HepG2 (cell line): ENCODE measurements around the gene TMEM132D.

Experiments
- HCFC1 ChIP-seq: fragments of 150-350 bp; IDR thresholded peaks from 2 replicates; pipeline ENCODE4 v1.6.1; 2014; ENCODE audit warnings: low read depth, low read length
- TF ChIP-seq, protein P1 (sequence below): sonication (generic); formaldehyde crosslinking; IDR thresholded peaks from 2 replicates; pipeline ENCODE4 v1.4.0; 2020; ENCODE audit warnings: mild to moderate bottlenecking, missing genetic modification reagents

DNA sequence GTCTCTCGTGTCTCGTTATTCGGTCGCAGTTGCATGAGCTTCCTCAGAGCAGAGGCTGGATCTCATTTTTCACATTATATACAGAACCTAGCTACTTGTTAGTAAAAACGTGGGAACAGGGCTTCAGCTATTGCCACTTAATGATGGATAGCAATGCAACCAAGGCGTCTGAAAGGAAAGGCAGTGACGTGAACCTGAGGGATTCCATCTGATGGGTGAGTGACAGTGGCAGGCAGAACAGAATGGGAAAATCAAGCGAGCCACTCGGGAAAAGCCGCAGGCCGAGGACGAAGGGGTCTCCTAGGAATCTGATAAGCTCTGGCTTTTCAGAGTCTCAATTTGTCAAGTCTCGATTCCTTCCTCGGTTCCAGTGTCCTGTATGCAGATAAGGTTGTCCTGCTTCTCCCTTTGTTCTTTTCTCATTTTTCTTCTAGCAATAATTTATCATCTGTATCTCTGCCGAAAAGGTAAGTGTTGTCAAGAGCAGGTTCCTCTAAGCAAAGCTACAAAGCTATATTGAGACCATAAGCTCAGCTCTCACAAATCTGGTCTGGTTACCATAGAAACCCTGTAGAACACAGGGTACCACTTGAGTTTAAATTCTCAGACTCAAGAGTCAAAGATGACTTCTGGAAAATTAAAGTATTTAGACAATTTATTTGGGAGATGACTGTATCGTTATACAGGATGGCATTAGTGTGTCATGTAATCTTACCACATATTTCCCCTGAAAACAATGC lies 633.9 kb downstream of the TMEM132D start:
- TF ChIP-seq HCFC1: no peak
- TF ChIP-seq, protein P1, sequence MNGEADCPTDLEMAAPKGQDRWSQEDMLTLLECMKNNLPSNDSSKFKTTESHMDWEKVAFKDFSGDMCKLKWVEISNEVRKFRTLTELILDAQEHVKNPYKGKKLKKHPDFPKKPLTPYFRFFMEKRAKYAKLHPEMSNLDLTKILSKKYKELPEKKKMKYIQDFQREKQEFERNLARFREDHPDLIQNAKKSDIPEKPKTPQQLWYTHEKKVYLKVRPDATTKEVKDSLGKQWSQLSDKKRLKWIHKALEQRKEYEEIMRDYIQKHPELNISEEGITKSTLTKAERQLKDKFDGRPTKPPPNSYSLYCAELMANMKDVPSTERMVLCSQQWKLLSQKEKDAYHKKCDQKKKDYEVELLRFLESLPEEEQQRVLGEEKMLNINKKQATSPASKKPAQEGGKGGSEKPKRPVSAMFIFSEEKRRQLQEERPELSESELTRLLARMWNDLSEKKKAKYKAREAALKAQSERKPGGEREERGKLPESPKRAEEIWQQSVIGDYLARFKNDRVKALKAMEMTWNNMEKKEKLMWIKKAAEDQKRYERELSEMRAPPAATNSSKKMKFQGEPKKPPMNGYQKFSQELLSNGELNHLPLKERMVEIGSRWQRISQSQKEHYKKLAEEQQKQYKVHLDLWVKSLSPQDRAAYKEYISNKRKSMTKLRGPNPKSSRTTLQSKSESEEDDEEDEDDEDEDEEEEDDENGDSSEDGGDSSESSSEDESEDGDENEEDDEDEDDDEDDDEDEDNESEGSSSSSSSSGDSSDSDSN: no peak
